ENCODE results near the gene TPRX2.
"Not testable (repeated sequence)": the region's sequence is repeated elsewhere in the genome, so short reads cannot be mapped to it uniquely, and the experiment has no call there.

Gene TPRX2

GRCh38 chr19:47863514-47863936, 4.5 kb downstream of the TPRX2 start:
- peak; percentile 70 for DNase-seq

GRCh38 chr19:47865166-47865565, 6.1 kb downstream of the TPRX2 start:
- DNase-seq, result no peak

GRCh38 chr19:47878906-47879305, 19.9 kb downstream of the TPRX2 start:
- no peak for DNase-seq

- DNase-seq, result not testable (repeated sequence)
Measured at GRCh38 chr19:47879385-47879784, 20.4 kb downstream of the TPRX2 start.

GRCh38 chr19:47881757-47882156, 22.7 kb downstream of the TPRX2 start:
- DNase-seq, result no peak

- no peak for DNase-seq
Measured at GRCh38 chr19:47882890-47883289, 23.9 kb downstream of the TPRX2 start.

- no peak for DNase-seq
Measured at GRCh38 chr19:47885067-47885463, 26.0 kb downstream of the TPRX2 start.

GRCh38 chr19:47886010-47886559, 27.1 kb downstream of the TPRX2 start, which contains the start of gene SULT2A1:
SULT2A1 (minus strand) TSS chr19:47886315; CDS start chr19:47886257, 58 bp downstream.
- no peak for DNase-seq

- no peak for DNase-seq
Measured at GRCh38 chr19:47890865-47891621, 32.0 kb downstream of the TPRX2 start.

GRCh38 chr19:47891622-47891922, 32.5 kb downstream of the TPRX2 start:
- DNase-seq, result no peak

GRCh38 chr19:47891923-47892666, 33.1 kb downstream of the TPRX2 start:
- no peak for DNase-seq

- DNase-seq, result no peak
Measured at GRCh38 chr19:47895165-47895782, 36.2 kb downstream of the TPRX2 start.

- DNase-seq, result no peak
Measured at GRCh38 chr19:47896019-47896418, 37.0 kb downstream of the TPRX2 start.

- no peak for DNase-seq
Measured at GRCh38 chr19:47896773-47897172, 37.7 kb downstream of the TPRX2 start.

- no peak for DNase-seq
Measured at GRCh38 chr19:47897861-47898260, 38.8 kb downstream of the TPRX2 start.

- DNase-seq, result no peak
Measured at GRCh38 chr19:47899335-47899734, 40.3 kb downstream of the TPRX2 start.

- no peak for DNase-seq
Measured at GRCh38 chr19:47901370-47901769, 42.3 kb downstream of the TPRX2 start.

- DNase-seq, result not testable (repeated sequence)
Measured at GRCh38 chr19:47909350-47909749, 50.3 kb downstream of the TPRX2 start.

GRCh38 chr19:47910191-47910590, 51.2 kb downstream of the TPRX2 start:
- DNase-seq, result not testable (repeated sequence)
